ENCODE measurements around the gene GMDS. TPM values are rescaled to one million over a fixed set of nuclear protein-coding genes. Genes with fewer than 3 reads are reported as not detected.

GMDS gene
- total RNA-seq, 1 experiment from 2014 or later = 7.9 TPM

DNA sequence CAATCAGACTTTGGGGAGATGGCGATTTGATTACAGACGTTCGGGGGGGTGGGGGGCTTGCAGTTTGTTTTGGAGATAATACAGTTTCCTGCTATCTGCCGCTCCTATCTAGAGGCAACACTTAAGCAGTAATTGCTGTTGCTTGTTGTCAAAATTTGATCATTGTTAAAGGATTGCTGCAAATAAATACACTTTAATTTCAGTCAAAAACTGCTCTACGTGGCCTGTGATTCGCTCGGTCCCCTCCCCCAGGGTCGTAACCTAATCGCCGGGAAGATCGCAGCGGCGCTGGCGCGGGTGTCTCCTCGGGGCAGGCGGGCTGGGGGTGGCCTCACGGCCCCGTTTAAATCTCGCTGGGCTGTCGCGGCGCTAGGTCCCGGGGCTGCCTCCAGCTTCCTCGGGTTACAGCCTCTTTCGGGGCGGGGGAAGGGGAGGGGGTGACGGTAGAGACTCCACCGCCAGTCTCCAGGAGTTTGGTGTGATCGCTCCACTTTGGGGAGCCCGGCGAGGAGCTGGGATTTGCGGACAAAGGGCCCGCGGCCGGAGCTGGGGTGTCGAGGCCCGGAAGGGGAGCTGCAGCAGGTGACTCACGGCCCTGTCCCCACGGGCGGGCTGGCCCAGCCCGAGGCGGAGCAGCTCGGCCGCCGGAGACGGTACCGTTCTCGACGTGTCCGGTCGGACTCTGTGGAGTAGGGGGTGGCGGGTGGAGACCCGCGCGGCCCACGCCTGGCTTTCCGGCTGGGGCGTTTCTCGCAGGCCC lies 631.5 kb downstream of the GMDS start:
- Histone ChIP-seq H3K9me3 (replicated peaks) (no peaks in the 10 kb centered on the region), H3K27me3 (replicated peaks) (no peaks in the 10 kb centered on the region), H3K4me1 (replicated peaks) (peaks cover 40% of the 10 kb centered on the region), H3K4me3 (peak overlapping the region; percentile 88), H3K27ac (peak overlapping the region; percentile 31), H3K36me3 (peaks cover 71% of the 10 kb centered on the region)
- peak in 1 of 2 experiments; percentile 72 for DNase-seq (ENCODE audit: low read depth in 1 of 2, low spot score in 2 of 2)

DNA sequence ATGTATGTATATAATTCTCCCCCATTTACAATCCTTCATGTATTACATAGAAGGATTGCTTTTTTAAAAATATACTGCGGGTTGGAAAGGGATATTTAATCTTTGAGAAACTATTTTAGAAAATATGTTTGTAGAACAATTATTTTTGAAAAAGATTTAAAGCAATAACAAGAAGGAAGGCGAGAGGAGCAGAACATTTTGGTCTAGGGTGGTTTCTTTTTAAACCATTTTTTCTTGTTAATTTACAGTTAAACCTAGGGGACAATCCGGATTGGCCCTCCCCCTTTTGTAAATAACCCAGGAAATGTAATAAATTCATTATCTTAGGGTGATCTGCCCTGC lies 632.1 kb downstream of the GMDS start:
- Histone ChIP-seq H3K9me3 (replicated peaks) (no peaks in the 10 kb centered on the region), H3K27ac (peak overlapping the region; percentile 31), H3K27me3 (replicated peaks) (no peaks in the 10 kb centered on the region), H3K36me3 (peaks cover 65% of the 10 kb centered on the region), H3K4me1 (replicated peaks) (peaks cover 44% of the 10 kb centered on the region), H3K4me3 (peak overlapping the region; percentile 88)
- DNase-seq (ENCODE audit: low read depth in 1 of 2, low spot score in 2 of 2) = no peak

DNA sequence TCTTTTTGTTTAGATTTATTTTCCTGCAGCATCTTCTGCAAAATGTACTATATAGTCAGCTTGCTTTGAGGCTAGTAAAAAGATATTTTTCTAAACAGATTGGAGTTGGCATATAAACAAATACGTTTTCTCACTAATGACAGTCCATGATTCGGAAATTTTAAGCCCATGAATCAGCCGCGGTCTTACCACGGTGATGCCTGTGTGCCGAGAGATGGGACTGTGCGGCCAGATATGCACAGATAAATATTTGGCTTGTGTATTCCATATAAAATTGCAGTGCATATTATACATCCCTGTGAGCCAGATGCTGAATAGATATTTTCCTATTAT lies 632.5 kb downstream of the GMDS start:
- peak; percentile 84 for DNase-seq (ENCODE audit: low read depth in 1 of 2, low spot score in 2 of 2)
- peaks cover 62% of the 10 kb centered on the region for H3K36me3 ChIP-seq
- no peak overlapping the region for H3K27ac ChIP-seq
- no peaks in the 10 kb centered on the region for H3K27me3 ChIP-seq (replicated peaks)
- no peaks in the 10 kb centered on the region for H3K9me3 ChIP-seq (replicated peaks)
- H3K4me1 ChIP-seq (replicated peaks) = peaks cover 41% of the 10 kb centered on the region
- H3K4me3 ChIP-seq = peak overlapping the region; percentile 88

DNA sequence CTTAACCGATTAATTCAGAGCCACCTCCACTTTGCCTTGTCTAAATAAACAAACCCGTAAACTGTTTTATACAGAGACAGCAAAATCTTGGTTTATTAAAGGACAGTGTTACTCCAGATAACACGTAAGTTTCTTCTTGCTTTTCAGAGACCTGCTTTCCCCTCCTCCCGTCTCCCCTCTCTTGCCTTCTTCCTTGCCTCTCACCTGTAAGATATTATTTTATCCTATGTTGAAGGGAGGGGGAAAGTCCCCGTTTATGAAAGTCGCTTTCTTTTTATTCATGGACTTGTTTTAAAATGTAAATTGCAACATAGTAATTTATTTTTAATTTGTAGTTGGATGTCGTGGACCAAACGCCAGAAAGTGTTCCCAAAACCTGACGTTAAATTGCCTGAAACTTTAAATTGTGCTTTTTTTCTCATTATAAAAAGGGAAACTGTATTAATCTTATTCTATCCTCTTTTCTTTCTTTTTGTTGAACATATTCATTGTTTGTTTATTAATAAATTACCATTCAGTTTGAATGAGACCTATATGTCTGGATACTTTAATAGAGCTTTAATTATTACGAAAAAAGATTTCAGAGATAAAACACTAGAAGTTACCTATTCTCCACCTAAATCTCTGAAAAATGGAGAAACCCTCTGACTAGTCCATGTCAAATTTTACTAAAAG lies 633.0 kb downstream of the GMDS start:
- Histone ChIP-seq H3K4me3 (peak overlapping the region; percentile 88), H3K9me3 (replicated peaks) (no peaks in the 10 kb centered on the region), H3K27me3 (replicated peaks) (no peaks in the 10 kb centered on the region), H3K36me3 (peaks cover 57% of the 10 kb centered on the region), H3K27ac (peak overlapping the region; percentile 63), H3K4me1 (replicated peaks) (peaks cover 36% of the 10 kb centered on the region)
- no peak for DNase-seq (ENCODE audit: low read depth in 1 of 2, low spot score in 2 of 2)

DNA sequence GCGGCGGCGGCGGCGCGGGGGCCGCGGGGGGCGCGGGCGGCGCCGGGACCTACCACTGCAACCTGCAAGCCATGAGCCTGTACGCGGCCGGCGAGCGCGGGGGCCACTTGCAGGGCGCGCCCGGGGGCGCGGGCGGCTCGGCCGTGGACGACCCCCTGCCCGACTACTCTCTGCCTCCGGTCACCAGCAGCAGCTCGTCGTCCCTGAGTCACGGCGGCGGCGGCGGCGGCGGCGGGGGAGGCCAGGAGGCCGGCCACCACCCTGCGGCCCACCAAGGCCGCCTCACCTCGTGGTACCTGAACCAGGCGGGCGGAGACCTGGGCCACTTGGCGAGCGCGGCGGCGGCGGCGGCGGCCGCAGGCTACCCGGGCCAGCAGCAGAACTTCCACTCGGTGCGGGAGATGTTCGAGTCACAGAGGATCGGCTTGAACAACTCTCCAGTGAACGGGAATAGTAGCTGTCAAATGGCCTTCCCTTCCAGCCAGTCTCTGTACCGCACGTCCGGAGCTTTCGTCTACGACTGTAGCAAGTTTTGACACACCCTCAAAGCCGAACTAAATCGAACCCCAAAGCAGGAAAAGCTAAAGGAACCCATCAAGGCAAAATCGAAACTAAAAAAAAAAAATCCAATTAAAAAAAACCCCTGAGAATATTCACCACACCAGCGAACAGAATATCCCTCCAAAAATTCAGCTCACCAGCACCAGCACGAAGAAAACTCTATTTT lies 633.7 kb downstream of the GMDS start:
- H3K4me1 ChIP-seq (replicated peaks) = peaks cover 34% of the 10 kb centered on the region
- DNase-seq (ENCODE audit: low read depth in 1 of 2, low spot score in 2 of 2) = peak in 1 of 2 experiments; percentile 76
- H3K9me3 ChIP-seq (replicated peaks) = no peaks in the 10 kb centered on the region
- H3K36me3 ChIP-seq = peaks cover 56% of the 10 kb centered on the region
- peak overlapping the region; percentile 63 for H3K27ac ChIP-seq
- no peaks in the 10 kb centered on the region for H3K27me3 ChIP-seq (replicated peaks)
- H3K4me3 ChIP-seq = peak overlapping the region; percentile 88

DNA sequence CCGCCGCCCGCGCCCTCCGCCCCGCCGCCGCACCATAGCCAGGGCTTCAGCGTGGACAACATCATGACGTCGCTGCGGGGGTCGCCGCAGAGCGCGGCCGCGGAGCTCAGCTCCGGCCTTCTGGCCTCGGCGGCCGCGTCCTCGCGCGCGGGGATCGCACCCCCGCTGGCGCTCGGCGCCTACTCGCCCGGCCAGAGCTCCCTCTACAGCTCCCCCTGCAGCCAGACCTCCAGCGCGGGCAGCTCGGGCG lies 634.2 kb downstream of the GMDS start:
- Histone ChIP-seq H3K36me3 (peaks cover 53% of the 10 kb centered on the region), H3K9me3 (replicated peaks) (no peaks in the 10 kb centered on the region), H3K27me3 (replicated peaks) (no peaks in the 10 kb centered on the region), H3K4me3 (peak overlapping the region; percentile 88), H3K4me1 (replicated peaks) (peaks cover 34% of the 10 kb centered on the region), H3K27ac (peak overlapping the region; percentile 60)
- no peak for DNase-seq (ENCODE audit: low read depth in 1 of 2, low spot score in 2 of 2)

DNA sequence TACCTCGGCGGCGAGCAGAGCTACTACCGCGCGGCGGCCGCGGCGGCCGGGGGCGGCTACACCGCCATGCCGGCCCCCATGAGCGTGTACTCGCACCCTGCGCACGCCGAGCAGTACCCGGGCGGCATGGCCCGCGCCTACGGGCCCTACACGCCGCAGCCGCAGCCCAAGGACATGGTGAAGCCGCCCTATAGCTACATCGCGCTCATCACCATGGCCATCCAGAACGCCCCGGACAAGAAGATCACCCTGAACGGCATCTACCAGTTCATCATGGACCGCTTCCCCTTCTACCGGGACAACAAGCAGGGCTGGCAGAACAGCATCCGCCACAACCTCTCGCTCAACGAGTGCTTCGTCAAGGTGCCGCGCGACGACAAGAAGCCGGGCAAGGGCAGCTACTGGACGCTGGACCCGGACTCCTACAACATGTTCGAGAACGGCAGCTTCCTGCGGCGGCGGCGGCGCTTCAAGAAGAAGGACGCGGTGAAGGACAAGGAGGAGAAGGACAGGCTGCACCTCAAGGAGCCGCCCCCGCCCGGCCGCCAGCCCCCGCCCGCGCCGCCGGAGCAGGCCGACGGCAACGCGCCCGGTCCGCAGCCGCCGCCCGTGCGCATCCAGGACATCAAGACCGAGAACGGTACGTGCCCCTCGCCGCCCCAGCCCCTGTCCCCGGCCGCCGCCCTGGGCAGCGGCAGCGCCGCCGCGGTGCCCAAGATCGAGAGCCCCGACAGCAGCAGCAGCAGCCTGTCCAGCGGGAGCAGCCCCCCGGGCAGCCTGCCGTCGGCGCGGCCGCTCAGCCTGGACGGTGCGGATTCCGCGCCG lies 634.7 kb downstream of the GMDS start:
- H3K9me3 ChIP-seq (replicated peaks) = no peaks in the 10 kb centered on the region
- H3K36me3 ChIP-seq = peaks cover 49% of the 10 kb centered on the region
- peaks cover 29% of the 10 kb centered on the region for H3K4me1 ChIP-seq (replicated peaks)
- peak overlapping the region; percentile 88 for H3K4me3 ChIP-seq
- peak in 1 of 2 experiments; percentile 73 for DNase-seq (ENCODE audit: low read depth in 1 of 2, low spot score in 2 of 2)
- no peaks in the 10 kb centered on the region for H3K27me3 ChIP-seq (replicated peaks)
- H3K27ac ChIP-seq = peak overlapping the region; percentile 77

DNA sequence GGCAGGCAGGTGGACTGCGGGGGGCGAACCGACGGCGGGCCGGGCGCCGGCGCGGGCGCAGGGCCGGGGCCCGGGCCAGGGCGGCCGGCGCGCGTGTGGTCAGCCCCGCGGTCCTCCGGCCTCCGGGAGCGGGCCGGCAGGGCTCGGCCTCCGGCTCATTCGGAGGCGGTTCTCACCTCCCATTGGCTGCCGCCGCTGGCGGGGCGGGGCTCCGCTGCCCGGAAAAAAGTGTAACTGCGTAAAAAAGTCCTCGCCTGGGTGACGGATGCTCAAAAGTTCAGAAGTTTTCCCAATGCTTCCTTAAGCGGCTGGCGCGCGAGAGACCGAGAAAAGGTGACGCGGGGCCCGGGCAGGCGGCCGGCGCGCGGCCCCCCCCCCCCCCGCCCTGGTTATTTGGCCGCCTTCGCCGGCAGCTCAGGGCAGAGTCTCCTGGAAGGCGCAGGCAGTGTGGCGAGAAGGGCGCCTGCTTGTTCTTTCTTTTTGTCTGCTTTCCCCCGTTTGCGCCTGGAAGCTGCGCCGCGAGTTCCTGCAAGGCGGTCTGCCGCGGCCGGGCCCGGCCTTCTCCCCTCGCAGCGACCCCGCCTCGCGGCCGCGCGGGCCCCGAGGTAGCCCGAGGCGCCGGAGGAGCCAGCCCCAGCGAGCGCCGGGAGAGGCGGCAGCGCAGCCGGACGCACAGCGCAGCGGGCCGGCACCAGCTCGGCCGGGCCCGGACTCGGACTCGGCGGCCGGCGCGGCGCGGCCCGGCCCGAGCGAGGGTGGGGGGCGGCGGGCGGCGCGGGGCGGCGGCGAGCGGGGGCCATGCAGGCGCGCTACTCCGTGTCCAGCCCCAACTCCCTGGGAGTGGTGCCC lies 635.5 kb downstream of the GMDS start, which contains the start of gene FOXC1:
FOXC1 (plus strand) TSS at position 268 of the 849 bp plus-strand sequence; CDS start at position 799, 531 bp downstream.
- peak within 1 kb of the TSS; percentile 87 for H3K27ac ChIP-seq
- H3K36me3 ChIP-seq = peaks cover 40% of the 10 kb centered on the region
- H3K4me1 ChIP-seq (replicated peaks) = peaks cover 21% of the 10 kb centered on the region
- H3K27me3 ChIP-seq (replicated peaks) = no peaks in the 10 kb centered on the region
- no peaks in the 10 kb centered on the region; the same call in 1 of the 2 replicates for H3K9me3 ChIP-seq (replicated peaks)
- DNase-seq (ENCODE audit: low read depth in 1 of 2, low spot score in 2 of 2) = peak; percentile 94 to 96
- peak within 1 kb of the TSS; percentile 88 for H3K4me3 ChIP-seq

DNA sequence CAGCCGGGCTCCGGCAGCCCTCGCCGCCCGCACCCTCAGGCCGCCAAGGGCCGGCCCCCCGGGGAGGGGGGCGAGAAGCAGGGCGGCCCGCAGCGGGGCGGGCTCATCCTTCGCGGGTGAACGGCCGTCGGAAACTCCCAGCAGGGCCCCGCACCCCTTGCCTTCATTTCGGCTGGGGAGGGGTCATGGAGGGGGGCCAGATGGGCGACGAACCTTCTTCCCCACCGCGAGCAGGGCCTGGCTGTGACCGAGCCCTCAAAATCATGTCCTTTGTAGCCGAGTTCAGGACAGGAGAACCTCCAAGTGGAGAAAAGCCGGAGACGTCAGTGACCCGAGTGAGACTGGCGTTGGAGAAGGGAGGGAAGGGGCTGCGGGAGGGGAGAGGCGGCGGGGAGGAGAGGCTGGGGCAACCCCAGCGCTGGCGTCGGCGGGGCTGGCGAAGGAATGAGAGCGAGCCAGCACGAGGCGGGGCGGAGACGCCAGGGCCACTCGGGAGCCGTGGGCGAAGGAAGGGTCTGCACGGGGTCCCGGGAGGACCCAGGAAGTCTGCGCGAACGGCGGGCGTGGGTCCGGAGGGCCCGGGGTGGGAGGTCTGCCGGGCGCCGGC lies 636.3 kb downstream of the GMDS start:
- DNase-seq (ENCODE audit: low read depth in 1 of 2, low spot score in 2 of 2) = peak; percentile 81 to 85

DNA sequence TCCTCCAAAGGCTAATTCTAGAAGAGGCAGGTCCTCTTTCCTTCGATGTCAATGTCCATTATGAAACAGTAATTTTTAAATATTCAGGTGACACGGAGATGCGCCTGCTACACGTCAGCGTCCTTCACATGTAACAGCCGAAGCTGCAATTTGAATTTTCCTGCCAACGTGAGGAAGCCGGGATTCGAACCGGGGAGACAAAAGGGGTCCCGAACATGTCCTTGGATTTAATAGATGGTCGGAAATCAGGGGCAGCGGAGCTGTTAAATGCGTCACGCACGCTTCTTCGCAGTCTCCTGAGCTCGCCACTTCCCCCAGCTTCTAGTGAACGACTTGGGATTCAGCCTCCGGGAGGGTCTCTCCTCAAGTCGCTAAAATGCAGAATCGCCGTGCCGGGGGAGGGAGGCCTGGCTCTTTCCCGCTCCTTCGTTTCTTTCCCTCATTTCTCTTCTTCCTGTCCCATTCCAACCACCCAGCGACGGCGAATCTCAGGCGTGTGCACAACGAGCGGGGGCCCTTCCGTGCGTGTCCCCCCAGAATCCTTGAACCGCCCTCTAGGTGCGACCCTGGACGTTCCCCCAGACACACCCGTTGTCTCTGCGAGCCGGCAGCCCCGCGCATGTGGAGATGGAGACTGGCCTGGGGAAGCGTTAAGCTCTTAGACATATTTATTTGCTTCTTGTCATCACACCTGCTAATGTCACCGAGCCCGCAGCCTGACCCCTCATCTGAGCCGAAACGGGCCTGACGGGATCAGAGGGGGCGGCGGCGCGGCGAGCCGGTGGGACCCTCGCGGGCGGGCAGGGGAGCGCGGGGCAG lies 637.0 kb downstream of the GMDS start:
- peaks cover 26% of the 10 kb centered on the region for H3K36me3 ChIP-seq
- H3K4me3 ChIP-seq = peak overlapping the region; percentile 88
- peaks cover 4% of the 10 kb centered on the region; the same call in 1 of the 2 replicates for H3K9me3 ChIP-seq (replicated peaks)
- H3K4me1 ChIP-seq (replicated peaks) = peaks cover 22% of the 10 kb centered on the region
- DNase-seq (ENCODE audit: low read depth in 1 of 2, low spot score in 2 of 2) = no peak
- H3K27me3 ChIP-seq (replicated peaks) = no peaks in the 10 kb centered on the region
- no peak overlapping the region for H3K27ac ChIP-seq

More for the DNA sequence above, 636.3 kb downstream of the GMDS start:
- H3K27me3 ChIP-seq (replicated peaks) = no peaks in the 10 kb centered on the region
- H3K4me1 ChIP-seq (replicated peaks) = peaks cover 22% of the 10 kb centered on the region
- peaks cover 33% of the 10 kb centered on the region for H3K36me3 ChIP-seq
- H3K9me3 ChIP-seq (replicated peaks) = peaks cover 4% of the 10 kb centered on the region; the same call in 1 of the 2 replicates
- H3K4me3 ChIP-seq = peak overlapping the region; percentile 88
- peak overlapping the region; percentile 87 for H3K27ac ChIP-seq

DNA sequence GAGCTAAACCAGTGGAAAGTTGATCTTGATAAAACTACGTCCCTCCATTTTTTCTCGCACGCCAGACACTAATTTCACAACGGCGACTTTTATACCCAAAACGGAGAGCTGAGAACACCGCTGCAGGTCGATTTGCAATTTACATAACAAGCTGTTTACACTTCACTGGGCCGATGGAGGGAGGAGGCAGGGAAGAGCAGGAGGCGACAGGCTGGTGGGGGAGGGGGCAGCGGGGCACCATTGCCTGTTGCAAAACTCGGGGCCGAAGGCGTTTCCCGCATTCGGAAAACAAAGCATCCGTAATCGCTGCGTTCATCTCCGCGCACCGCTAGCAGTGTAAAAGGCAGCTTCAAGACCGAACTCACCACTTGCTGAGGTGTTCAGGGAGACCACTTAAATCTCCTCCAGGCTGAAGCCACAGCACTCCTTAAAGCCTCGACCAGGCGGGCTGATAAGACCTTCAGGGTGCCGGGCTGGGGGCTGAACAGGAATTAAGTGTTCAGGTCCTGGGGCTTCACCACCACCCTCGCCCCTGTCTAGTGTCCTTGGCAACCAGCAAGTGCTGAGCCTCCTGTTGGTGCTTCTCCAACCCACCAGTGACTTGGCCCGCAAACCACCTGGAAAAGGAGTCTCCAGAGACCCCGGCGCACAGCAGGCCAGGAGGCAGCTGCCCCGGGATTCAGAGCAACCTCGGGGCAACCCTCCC lies 637.7 kb downstream of the GMDS start:
- Histone ChIP-seq H3K27ac (no peak overlapping the region), H3K4me1 (replicated peaks) (peaks cover 22% of the 10 kb centered on the region), H3K4me3 (no peak overlapping the region), H3K9me3 (replicated peaks) (peaks cover 4% of the 10 kb centered on the region; the same call in 1 of the 2 replicates), H3K36me3 (peaks cover 23% of the 10 kb centered on the region), H3K27me3 (replicated peaks) (no peaks in the 10 kb centered on the region)
- no peak for DNase-seq (ENCODE audit: low read depth in 1 of 2, low spot score in 2 of 2)
